SK-N-SH treated with all-trans-retinoic acid at 6 μM for 48 hours (cell line): ENCODE data around the gene DAB2IP.
A peak's percentile ranks its signal among the peaks of the same experiment; 100 is the strongest.

Source experiments
- ATAC-seq: fragments of 200-7000 bp; cut with Tn5 transposase; 3 replicates; pipeline ENCODE4 v1.9.1; 2020; ENCODE audit warnings: mild to moderate bottlenecking, moderate library complexity
- ARNTL ChIP-seq: fragments of 450-650 bp; formaldehyde crosslinking; IDR thresholded peaks from 2 replicates; pipeline ENCODE4 v1.5.0; 2020; ENCODE audit warnings: low read depth, mild to moderate bottlenecking, moderate library complexity, borderline replicate concordance
- BACH2 ChIP-seq: fragments of 250-450 bp; sonication (Bioruptor Pico); IDR thresholded peaks from 2 replicates; pipeline ENCODE4 v1.9.0; 2021; ENCODE audit warnings: mild to moderate bottlenecking, borderline replicate concordance
- CSDC2 ChIP-seq: fragments of 250-450 bp; sonication (Bioruptor Pico); IDR thresholded peaks from 2 replicates; pipeline ENCODE4 v1.5.0; 2020; ENCODE audit warnings: mild to moderate bottlenecking, moderate library complexity
- ESRRG ChIP-seq: fragments of 250-450 bp; sonication (Bioruptor Pico); IDR thresholded peaks from 2 replicates; pipeline ENCODE4 v1.6.1; 2021; ENCODE audit warnings: mild to moderate bottlenecking
- ISL1 ChIP-seq: fragments of 250-450 bp; sonication (Bioruptor Pico); IDR thresholded peaks from 2 replicates; pipeline ENCODE4 v2.1.2; 2022; ENCODE audit warnings: mild to moderate bottlenecking, moderate library complexity
- OSR1 ChIP-seq: fragments of 250-450 bp; sonication (Bioruptor Pico); IDR thresholded peaks from 2 replicates; pipeline ENCODE4 v1.8.0; 2022; ENCODE audit warnings: moderate library complexity, mild to moderate bottlenecking, inconsistent platforms
- PPARA ChIP-seq: fragments of 250-450 bp; sonication (Bioruptor Pico); IDR thresholded peaks from 2 replicates; pipeline ENCODE4 v1.5.0; 2020; ENCODE audit warnings: mild to moderate bottlenecking, borderline replicate concordance
- RARB ChIP-seq: fragments of 250-450 bp; sonication (Bioruptor Pico); IDR thresholded peaks from 2 replicates; pipeline ENCODE4 v1.8.0; 2021; ENCODE audit warnings: mild to moderate bottlenecking, moderate library complexity
- SNAI2 ChIP-seq: fragments of 250-450 bp; sonication (Bioruptor Pico); IDR thresholded peaks from 2 replicates; pipeline ENCODE4 v1.5.0; 2020; ENCODE audit warnings: mild to moderate bottlenecking, moderate library complexity
- TCF4 ChIP-seq: fragments of 250-450 bp; sonication (Bioruptor Pico); IDR thresholded peaks from 2 replicates; pipeline ENCODE4 v1.8.0; 2021; ENCODE audit warnings: mild to moderate bottlenecking, moderate library complexity, borderline replicate concordance
- TOX ChIP-seq: fragments of 250-450 bp; sonication (Bioruptor Pico); IDR thresholded peaks from 2 replicates; pipeline ENCODE4 v1.8.0; 2021; ENCODE audit warnings: mild to moderate bottlenecking, moderate library complexity, borderline replicate concordance
- ZC3H10 ChIP-seq: fragments of 250-450 bp; sonication (Bioruptor Pico); IDR thresholded peaks from 2 replicates; pipeline ENCODE4 v1.5.1; 2021; ENCODE audit warnings: mild to moderate bottlenecking, moderate library complexity
- ZFP3 ChIP-seq: fragments of 250-450 bp; sonication (Bioruptor Pico); IDR thresholded peaks from 2 replicates; pipeline ENCODE4 v1.5.0; 2020; ENCODE audit warnings: mild to moderate bottlenecking, moderate library complexity
- ZFP30 ChIP-seq: fragments of 450-650 bp; formaldehyde crosslinking; IDR thresholded peaks from 2 replicates; pipeline ENCODE4 v1.5.0; 2022; ENCODE audit warnings: mild to moderate bottlenecking, moderate library complexity
- ZNF565 ChIP-seq: fragments of 450-650 bp; formaldehyde crosslinking; conservative IDR thresholded peaks from 2 replicates; pipeline ENCODE4 v1.5.0; 2020; ENCODE audit warnings: low read depth, mild to moderate bottlenecking, moderate library complexity
- ZNF70 ChIP-seq: fragments of 450-650 bp; formaldehyde crosslinking; IDR thresholded peaks from 2 replicates; pipeline ENCODE4 v1.5.0; 2020; ENCODE audit warnings: mild to moderate bottlenecking, moderate library complexity
- ZNF8 ChIP-seq: fragments of 450-650 bp; formaldehyde crosslinking; IDR thresholded peaks from 2 replicates; pipeline ENCODE4 v1.5.0; 2020; ENCODE audit warnings: mild to moderate bottlenecking, moderate library complexity
- TF ChIP-seq, protein P1 (sequence below): fragments of 250-450 bp; sonication (Bioruptor Pico); IDR thresholded peaks from 2 replicates; pipeline ENCODE4 v1.5.0; 2020; ENCODE audit warnings: mild to moderate bottlenecking, moderate library complexity
- TF ChIP-seq, protein P2 (sequence below): fragments of 250-450 bp; sonication (Bioruptor Pico); IDR thresholded peaks from 2 replicates; pipeline ENCODE4 v1.5.1; 2020; ENCODE audit warnings: low read depth, mild to moderate bottlenecking, moderate library complexity
- TF ChIP-seq, protein P3 (sequence below): fragments of 250-450 bp; sonication (Bioruptor Pico); IDR thresholded peaks from 2 replicates; pipeline ENCODE4 v1.8.0; 2021; ENCODE audit warnings: low read depth, mild to moderate bottlenecking, moderate library complexity, borderline replicate concordance
- TF ChIP-seq, protein P4 (sequence below): fragments of 250-450 bp; sonication (Bioruptor Pico); IDR thresholded peaks from 2 replicates; pipeline ENCODE4 v1.5.1; 2021; ENCODE audit warnings: mild to moderate bottlenecking, moderate library complexity

The DAB2IP gene

GRCh38 chr9:121717141-121717991 lies 65.9 kb downstream of the DAB2IP start:
- ATAC-seq: peak; percentile 25; the same call in 1 of the 3 replicates
- TF ChIP-seq TCF4 (CRISPR knock-in tag): peak; percentile 64; the same call in 1 of the 2 replicates
- no peak for TF ChIP-seq ZFP30 (CRISPR knock-in tag)
- TF ChIP-seq, protein P1, sequence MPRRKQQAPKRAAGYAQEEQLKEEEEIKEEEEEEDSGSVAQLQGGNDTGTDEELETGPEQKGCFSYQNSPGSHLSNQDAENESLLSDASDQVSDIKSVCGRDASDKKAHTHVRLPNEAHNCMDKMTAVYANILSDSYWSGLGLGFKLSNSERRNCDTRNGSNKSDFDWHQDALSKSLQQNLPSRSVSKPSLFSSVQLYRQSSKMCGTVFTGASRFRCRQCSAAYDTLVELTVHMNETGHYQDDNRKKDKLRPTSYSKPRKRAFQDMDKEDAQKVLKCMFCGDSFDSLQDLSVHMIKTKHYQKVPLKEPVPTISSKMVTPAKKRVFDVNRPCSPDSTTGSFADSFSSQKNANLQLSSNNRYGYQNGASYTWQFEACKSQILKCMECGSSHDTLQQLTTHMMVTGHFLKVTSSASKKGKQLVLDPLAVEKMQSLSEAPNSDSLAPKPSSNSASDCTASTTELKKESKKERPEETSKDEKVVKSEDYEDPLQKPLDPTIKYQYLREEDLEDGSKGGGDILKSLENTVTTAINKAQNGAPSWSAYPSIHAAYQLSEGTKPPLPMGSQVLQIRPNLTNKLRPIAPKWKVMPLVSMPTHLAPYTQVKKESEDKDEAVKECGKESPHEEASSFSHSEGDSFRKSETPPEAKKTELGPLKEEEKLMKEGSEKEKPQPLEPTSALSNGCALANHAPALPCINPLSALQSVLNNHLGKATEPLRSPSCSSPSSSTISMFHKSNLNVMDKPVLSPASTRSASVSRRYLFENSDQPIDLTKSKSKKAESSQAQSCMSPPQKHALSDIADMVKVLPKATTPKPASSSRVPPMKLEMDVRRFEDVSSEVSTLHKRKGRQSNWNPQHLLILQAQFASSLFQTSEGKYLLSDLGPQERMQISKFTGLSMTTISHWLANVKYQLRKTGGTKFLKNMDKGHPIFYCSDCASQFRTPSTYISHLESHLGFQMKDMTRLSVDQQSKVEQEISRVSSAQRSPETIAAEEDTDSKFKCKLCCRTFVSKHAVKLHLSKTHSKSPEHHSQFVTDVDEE (CRISPR knock-in tag): no peak
- TF ChIP-seq ZNF8 (CRISPR knock-in tag): no peak
- TF ChIP-seq, all 23 proteins: peak for 1

DNA sequence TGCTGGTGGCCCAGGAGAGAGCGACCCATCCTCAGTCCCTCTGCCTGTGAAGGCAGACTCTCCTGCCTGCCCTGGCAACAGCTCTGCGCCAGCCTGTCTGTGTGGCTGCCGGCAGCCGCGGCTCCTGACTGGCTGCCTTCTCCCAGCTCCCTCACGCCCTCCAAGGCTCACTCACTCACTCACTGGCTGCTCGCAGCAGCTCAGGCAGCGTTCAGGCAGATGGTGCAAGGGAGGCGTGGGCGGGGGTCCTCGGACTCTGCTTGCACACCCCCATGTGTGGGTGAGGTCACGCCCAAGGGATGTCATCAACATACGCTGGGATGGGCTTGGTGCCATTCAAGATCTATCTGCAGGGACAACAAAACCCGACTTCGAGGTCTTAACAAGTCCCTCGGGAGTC lies 66.7 kb downstream of the DAB2IP start:
- peak; percentile 85 for ATAC-seq
- no peak for TF ChIP-seq ZNF8 (CRISPR knock-in tag)
- no peak for TF ChIP-seq PPARA (CRISPR knock-in tag)
- TF ChIP-seq BACH2 (CRISPR knock-in tag): no peak
- no peak for TF ChIP-seq ZNF70 (CRISPR knock-in tag)
- no peak for TF ChIP-seq ZNF565
- no peak for TF ChIP-seq ARNTL (CRISPR knock-in tag)
- no peak for TF ChIP-seq SNAI2 (CRISPR knock-in tag)
- TF ChIP-seq, protein P2, sequence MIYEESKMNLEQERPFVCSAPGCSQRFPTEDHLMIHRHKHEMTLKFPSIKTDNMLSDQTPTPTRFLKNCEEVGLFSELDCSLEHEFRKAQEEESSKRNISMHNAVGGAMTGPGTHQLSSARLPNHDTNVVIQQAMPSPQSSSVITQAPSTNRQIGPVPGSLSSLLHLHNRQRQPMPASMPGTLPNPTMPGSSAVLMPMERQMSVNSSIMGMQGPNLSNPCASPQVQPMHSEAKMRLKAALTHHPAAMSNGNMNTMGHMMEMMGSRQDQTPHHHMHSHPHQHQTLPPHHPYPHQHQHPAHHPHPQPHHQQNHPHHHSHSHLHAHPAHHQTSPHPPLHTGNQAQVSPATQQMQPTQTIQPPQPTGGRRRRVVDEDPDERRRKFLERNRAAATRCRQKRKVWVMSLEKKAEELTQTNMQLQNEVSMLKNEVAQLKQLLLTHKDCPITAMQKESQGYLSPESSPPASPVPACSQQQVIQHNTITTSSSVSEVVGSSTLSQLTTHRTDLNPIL (CRISPR knock-in tag): no peak
- TF ChIP-seq ZFP30 (CRISPR knock-in tag): no peak
- TF ChIP-seq RARB (CRISPR knock-in tag): no peak
- no peak for TF ChIP-seq ISL1
- TF ChIP-seq CSDC2: no peak
- no peak for TF ChIP-seq OSR1 (CRISPR knock-in tag)
- TF ChIP-seq TOX (CRISPR knock-in tag): no peak
- TF ChIP-seq, protein P3, sequence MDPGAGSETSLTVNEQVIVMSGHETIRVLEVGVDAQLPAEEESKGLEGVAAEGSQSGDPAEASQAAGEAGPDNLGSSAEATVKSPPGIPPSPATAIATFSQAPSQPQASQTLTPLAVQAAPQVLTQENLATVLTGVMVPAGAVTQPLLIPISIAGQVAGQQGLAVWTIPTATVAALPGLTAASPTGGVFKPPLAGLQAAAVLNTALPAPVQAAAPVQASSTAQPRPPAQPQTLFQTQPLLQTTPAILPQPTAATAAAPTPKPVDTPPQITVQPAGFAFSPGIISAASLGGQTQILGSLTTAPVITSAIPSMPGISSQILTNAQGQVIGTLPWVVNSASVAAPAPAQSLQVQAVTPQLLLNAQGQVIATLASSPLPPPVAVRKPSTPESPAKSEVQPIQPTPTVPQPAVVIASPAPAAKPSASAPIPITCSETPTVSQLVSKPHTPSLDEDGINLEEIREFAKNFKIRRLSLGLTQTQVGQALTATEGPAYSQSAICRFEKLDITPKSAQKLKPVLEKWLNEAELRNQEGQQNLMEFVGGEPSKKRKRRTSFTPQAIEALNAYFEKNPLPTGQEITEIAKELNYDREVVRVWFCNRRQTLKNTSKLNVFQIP: no peak
- TF ChIP-seq, protein P1 (CRISPR knock-in tag): no peak
- no peak for TF ChIP-seq TCF4 (CRISPR knock-in tag)
- TF ChIP-seq ZC3H10 (CRISPR knock-in tag): no peak

GRCh38 chr9:121718501-121718900 lies 67.1 kb downstream of the DAB2IP start:
- no peak for ATAC-seq
- TF ChIP-seq RARB (CRISPR knock-in tag): no peak
- no peak for TF ChIP-seq CSDC2
- TF ChIP-seq ZNF70 (CRISPR knock-in tag): no peak
- TF ChIP-seq TOX (CRISPR knock-in tag): no peak
- TF ChIP-seq ZNF565: no peak
- TF ChIP-seq, protein P4, sequence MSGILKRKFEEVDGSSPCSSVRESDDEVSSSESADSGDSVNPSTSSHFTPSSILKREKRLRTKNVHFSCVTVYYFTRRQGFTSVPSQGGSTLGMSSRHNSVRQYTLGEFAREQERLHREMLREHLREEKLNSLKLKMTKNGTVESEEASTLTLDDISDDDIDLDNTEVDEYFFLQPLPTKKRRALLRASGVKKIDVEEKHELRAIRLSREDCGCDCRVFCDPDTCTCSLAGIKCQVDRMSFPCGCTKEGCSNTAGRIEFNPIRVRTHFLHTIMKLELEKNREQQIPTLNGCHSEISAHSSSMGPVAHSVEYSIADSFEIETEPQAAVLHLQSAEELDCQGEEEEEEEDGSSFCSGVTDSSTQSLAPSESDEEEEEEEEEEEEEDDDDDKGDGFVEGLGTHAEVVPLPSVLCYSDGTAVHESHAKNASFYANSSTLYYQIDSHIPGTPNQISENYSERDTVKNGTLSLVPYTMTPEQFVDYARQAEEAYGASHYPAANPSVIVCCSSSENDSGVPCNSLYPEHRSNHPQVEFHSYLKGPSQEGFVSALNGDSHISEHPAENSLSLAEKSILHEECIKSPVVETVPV (CRISPR knock-in tag): no peak
- no peak for TF ChIP-seq ZFP3 (CRISPR knock-in tag)
- no peak for TF ChIP-seq TCF4 (CRISPR knock-in tag)
- no peak for TF ChIP-seq ESRRG (CRISPR knock-in tag)
- TF ChIP-seq ZC3H10 (CRISPR knock-in tag): no peak
- no peak for TF ChIP-seq SNAI2 (CRISPR knock-in tag)
- TF ChIP-seq ARNTL (CRISPR knock-in tag): no peak
- TF ChIP-seq ZNF8 (CRISPR knock-in tag): no peak
